ENCODE results near the gene CAST. TPM values are rescaled to one million over a fixed set of nuclear protein-coding genes. Genes with fewer than 3 reads are reported as not detected.

CAST gene
- total and polyA plus RNA-seq, 8 donors = 54.0 to 458 (median 209) TPM

GRCh38 chr5:96814041-96814440, 151.9 kb downstream of the CAST start:
- Histone ChIP-seq H3K9me3 (no peaks in the 10 kb centered on the region), H3K4me1 (peaks cover 0 to under 1% (median 0%) of the 10 kb centered on the region in 4 donors), H3K36me3 (no peaks in the 10 kb centered on the region), H3K4me3 (no peak overlapping the region), H3K27me3 (no peaks in the 10 kb centered on the region), H3K27ac (no peak overlapping the region)
- 83 to 92% (median 87%) methylated on average over 3 of the region's 3 CpGs for whole genome bisulfite sequencing, 5 donors
- no peak for DNase-seq
- intact Hi-C loops (cut with DNase I; ENCODE audit: low total_unique reads) = no loop called here
- TF ChIP-seq CTCF (IDR thresholded peaks at IDR 0.05) (no peak), EP300 (IDR thresholded peaks at IDR 0.05) (no peak)

DNA sequence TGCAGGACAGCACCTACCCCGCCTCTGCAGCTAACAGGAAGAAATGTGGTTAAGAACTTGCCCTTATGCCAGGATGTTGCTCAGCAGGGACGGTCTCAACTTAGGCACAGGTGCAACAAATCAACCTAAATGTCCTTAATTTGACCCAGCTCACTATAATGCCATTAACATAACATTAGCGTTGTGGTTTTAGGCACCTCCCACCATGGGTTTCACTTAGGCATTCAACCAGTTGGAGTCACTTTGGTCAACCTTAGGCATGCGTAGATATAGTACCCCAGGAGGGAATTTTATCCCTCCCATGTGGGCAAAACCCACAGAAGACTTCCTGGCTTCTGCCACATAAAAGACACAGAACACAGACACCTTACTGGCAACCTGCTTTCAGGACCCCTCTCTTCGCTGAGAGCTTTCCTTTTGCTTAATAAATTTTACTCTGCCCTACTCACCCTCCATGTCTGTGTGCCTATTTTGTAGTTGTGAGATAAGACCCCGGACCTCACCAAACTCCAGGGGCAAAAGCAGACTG, 154.3 kb downstream of the CAST start:
- H3K36me3 ChIP-seq = no peaks in the 10 kb centered on the region
- peak overlapping the region in 1 of 5 donors; percentile 52 for H3K27ac ChIP-seq
- peaks cover 0 to 2% (median 0%) of the 10 kb centered on the region in 4 donors for H3K4me1 ChIP-seq
- no peak for TF ChIP-seq POLR2AphosphoS5 (IDR thresholded peaks at IDR 0.05)
- TF ChIP-seq EP300 (IDR thresholded peaks at IDR 0.05) = no peak
- TF ChIP-seq POLR2A (IDR thresholded peaks at IDR 0.05) = no peak
- TF ChIP-seq CTCF (IDR thresholded peaks at IDR 0.05) = no peak
- DNase-seq = peak in 1 of 2 donors; percentile 49
- no peaks in the 10 kb centered on the region for H3K27me3 ChIP-seq
- H3K4me3 ChIP-seq = no peak overlapping the region
- no peaks in the 10 kb centered on the region for H3K9me3 ChIP-seq
- 59 to 69% (median 64%) methylated on average over 6 of the region's 6 CpGs for WGBS, 5 donors
- intact Hi-C loops (cut with DNase I; ENCODE audit: low total_unique reads) = no loop called here

DNA sequence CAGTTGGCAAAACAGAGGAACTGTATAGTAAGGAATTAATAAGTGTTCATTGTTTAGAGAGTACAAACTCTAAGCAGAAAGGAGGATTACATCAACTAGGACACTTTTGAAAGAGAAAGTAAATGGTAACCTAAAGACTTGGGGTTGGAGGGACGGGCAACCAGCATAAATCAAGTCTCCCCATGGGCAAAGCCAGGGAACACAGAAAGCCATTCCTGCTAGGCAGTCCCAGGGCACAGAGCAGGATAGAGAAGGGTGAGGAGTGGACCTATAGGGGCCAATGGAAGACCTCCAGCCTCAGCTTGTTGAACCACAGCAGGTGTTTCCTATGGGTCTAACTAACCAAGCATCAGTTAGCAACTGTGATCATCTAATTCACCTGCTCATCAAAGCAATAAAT, 154.8 kb downstream of the CAST start:
- Histone ChIP-seq H3K4me1 (peaks cover 0 to 5% (median 0%) of the 10 kb centered on the region in 4 donors), H3K4me3 (no peak overlapping the region), H3K27ac (peak overlapping the region in 1 of 5 donors; percentile 52), H3K9me3 (no peaks in the 10 kb centered on the region), H3K36me3 (no peaks in the 10 kb centered on the region), H3K27me3 (no peaks in the 10 kb centered on the region)
- 50 to 84% (median 83%) methylated on average over 1 of the region's 1 CpG for WGBS, 5 donors
- intact Hi-C loops (cut with DNase I; ENCODE audit: low total_unique reads) = no loop called here
- TF ChIP-seq CTCF (IDR thresholded peaks at IDR 0.05) = no peak
- TF ChIP-seq POLR2AphosphoS5 (IDR thresholded peaks at IDR 0.05) = no peak
- no peak for TF ChIP-seq EP300 (IDR thresholded peaks at IDR 0.05)
- TF ChIP-seq POLR2A (IDR thresholded peaks at IDR 0.05) = no peak
- DNase-seq = no peak

DNA sequence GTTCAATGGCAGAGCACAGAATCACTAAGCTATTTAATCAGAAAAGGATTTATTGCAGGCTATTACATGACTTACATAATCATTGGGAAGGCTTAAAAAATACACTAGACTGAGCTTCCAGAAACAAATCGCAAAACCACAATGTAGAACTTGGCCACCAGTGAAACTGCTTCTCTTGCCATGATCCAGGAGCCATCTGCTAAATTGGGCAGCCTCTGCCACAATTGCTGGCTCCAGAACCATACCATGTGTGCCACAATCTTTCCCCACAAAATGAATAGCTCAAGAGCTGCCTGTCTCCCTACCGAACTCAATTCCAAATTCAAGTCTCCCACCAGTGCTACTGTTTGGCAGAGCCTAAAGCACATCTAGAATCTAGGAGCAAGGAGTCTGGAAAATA, 155.3 kb downstream of the CAST start:
- no peaks in the 10 kb centered on the region for H3K9me3 ChIP-seq
- no peaks in the 10 kb centered on the region for H3K36me3 ChIP-seq
- 71 to 90% (median 78%) methylated on average over 2 of the region's 2 CpGs for WGBS, 5 donors
- DNase-seq = no peak
- no peaks in the 10 kb centered on the region for H3K27me3 ChIP-seq
- no peak for TF ChIP-seq POLR2A (IDR thresholded peaks at IDR 0.05)
- no peak for TF ChIP-seq CTCF (IDR thresholded peaks at IDR 0.05)
- TF ChIP-seq POLR2AphosphoS5 (IDR thresholded peaks at IDR 0.05) = no peak
- no peak for TF ChIP-seq EP300 (IDR thresholded peaks at IDR 0.05)
- intact Hi-C loops (cut with DNase I; ENCODE audit: low total_unique reads) = no loop called here
- H3K4me3 ChIP-seq = no peak overlapping the region
- H3K27ac ChIP-seq = peak overlapping the region in 1 of 5 donors; percentile 52
- H3K4me1 ChIP-seq = peaks cover 0 to 5% (median 0%) of the 10 kb centered on the region in 4 donors

All from stomach (tissue), 9 donors.